ENCODE results near the gene CDH20.

CDH20 gene

DNA sequence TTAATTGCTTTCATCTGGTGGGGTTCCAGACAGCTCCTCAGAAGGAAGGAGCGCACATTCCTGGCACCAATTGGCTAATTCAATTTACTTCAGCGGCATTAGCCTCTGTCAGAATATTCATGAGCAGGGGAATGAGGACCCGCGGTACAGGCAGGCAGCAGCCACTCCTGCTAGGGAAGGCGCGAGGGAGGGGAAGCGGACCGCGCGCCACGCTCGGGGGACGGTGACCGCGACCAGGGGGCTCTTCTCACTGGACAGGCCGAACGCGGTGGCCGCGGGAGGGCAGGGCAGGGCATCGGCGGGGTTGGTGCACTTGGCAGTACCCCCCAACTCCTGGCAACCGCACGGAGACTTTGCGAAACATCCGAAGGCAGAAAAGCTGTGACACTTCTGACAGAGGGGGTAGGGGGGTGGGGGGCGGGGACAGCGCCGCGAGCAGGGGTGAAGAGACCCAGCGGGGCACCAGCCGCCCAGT, at the start of gene CDH20:
CDH20 (plus strand) TSS at position 160 of the 475 bp plus-strand sequence.
- FAIRE-seq, result no peak

GRCh38 chr18:61284039-61284438, 49.2 kb upstream of the CDH20 start:
- FAIRE-seq, result no peak

DNA sequence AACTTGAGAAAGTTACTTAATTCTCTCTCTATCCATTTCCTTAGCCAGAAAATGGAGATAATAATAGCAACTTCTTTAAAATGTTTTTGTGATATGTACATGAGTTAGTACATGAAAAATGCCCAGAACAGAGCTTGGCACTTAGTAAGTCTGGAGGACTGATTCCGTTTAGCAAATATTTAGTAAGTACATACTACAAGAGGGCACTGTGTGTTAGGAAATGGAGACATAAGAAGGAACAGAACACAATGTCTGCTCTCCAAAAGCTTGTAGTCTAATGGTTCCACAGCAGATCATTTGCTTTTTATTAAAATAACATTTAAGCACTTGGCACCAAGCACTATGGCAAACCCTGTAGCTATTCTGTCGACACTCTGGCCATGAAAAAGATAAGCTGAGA, 47.5 kb upstream of the CDH20 start:
- FAIRE-seq, result no peak

- FAIRE-seq, result no peak
Measured at GRCh38 chr18:61286867-61287266, 46.4 kb upstream of the CDH20 start.

GRCh38 chr18:61290616-61291015, 42.6 kb upstream of the CDH20 start:
- FAIRE-seq, result no peak

DNA sequence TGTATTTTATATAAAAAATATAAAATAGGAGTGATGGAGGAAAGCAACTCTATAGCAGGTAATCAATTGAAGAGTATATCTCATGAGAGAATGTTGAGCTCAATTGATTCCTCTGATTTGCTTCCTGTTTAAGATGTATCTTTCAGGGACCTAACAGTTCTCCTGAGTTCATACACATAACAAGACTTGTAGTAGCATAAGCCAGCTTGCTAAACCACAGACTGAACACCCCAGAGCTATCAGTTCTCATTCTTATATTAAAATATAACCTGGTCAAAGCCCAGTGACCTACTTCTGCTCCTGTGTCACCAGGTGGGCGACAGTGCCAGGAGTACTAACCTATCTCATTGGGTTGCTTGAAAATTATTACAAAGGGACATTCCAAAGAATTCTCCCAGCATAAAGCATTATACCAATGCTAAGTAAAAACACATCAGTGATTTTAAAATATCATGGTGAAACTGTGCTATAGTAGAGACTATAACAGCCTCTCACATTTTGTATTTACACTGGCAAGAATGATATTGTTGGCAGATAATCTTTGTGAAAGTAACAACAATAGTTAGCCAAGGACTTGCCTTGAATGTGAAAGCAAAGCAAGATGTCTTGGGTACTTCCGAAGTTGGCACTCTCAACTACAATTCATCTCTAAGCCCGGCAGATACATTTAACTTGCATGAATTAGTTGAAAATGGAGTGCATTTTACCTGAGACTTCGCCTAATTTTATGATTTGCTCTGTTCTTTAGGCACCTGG, 40.8 kb upstream of the CDH20 start:
- FAIRE-seq, result no peak

DNA sequence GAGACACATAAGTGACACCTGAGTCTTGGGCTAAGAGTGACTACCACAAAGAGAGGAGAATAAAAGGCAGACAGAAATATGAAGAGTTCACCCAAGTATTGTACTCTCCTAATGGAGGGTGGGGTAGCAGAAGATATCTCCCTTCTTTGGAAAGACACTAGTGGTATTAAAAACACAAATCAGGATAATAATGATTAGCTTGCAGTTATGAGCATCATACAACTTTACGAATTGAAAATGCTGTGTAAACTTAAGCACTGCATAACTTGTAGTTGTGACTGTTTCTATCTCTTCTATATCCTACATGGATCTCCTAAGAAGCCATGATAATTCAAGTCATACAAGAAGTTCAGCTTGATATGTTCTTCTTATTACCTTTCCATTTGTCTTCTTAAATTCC, 38.1 kb upstream of the CDH20 start:
- no peak for FAIRE-seq

DNA sequence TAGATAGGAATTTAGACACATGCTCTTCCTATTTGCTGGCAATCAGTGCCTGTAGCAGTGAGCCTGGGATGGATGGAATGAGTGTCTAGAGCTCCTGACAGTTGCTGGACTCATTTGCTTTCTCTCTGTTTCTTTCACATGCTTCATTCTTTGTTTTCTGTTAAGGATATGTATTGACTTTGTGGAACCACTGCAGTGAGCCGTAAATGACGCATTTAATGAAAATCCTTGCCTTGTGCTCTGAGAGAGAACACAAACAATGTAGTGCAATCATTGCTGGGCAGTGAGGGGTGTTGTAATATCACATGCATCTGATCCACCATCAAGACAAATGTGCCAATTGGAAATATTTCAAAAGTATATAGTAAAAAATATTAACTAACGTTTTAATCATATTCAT, 25.2 kb upstream of the CDH20 start:
- FAIRE-seq, result no peak

GRCh38 chr18:61308795-61309393, 24.3 kb upstream of the CDH20 start:
- FAIRE-seq, result no peak

GRCh38 chr18:61322265-61322873, 10.9 kb upstream of the CDH20 start:
- no peak for FAIRE-seq

- no peak for FAIRE-seq
Measured at GRCh38 chr18:61323951-61324350, 9.3 kb upstream of the CDH20 start.

DNA sequence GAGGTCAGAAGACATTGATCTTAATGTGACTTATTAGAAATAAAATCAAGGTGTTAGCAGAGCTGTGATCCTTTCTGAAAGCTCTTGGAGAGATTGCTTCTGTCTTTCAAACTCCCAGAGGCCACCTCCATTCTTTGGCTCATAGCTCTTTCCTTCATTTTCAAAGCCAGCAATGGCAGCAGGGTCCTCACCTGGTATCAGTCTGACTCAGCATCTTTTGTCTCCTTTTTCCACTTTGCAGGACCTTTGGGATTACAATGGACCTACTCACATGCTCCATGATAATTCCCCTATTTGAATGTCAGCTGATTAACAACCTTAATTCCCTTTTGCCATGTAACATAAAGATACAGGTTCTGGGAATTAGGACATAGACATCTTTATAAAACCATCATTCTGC, 6.8 kb upstream of the CDH20 start:
- no peak for FAIRE-seq

- FAIRE-seq, result no peak
Measured at GRCh38 chr18:61329398-61329797, 3.8 kb upstream of the CDH20 start.

- no peak for FAIRE-seq
Measured at GRCh38 chr18:61331051-61331450, 2.2 kb upstream of the CDH20 start.

GRCh38 chr18:61333746-61334490, 688 bp downstream of the CDH20 start:
- no peak for FAIRE-seq

GRCh38 chr18:61334491-61334850, 1.2 kb downstream of the CDH20 start:
- no peak for FAIRE-seq

GRCh38 chr18:61334951-61335683, 1.9 kb downstream of the CDH20 start:
- FAIRE-seq, result no peak

DNA sequence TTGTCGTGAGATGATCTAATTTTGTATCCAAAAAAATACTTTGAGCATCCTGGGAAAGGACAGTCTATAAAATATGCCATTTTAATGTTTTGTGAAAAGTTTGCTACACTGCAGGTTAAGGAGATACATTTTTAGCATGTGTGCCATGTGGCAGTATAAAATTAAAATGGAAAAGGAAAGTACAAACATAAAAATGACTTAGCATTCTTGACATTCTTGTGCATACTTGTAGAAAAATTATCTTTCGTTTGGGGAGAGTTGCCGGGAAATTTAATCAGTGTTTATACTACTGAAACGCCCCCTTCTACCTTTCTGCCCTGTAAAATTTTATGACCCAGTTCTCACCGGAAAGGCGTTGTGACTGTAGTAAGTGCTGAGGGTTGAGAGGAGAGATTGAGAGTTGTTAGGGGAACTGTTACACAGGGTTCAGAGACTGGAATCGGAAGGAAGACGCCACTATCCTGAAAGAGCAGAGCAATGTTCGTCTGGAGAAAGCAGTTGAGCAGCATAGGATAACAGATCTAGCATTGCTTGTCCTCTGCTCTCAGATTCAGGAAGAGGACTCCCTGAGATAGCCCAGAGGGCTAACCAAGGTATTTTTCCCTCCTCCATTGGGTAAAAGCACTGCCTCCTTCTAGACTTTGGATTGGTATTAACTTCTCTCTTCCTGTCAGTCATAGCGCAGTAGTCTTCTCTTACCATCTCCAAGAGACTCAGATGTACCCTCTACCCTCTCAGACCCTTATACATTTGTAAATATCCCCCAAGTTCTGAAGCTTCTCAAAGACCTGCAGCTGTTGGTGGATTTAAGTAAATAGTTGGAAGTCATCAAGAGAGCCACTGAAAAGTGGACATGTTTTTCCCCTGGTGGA, 2.7 kb downstream of the CDH20 start:
- FAIRE-seq, result no peak

GRCh38 chr18:61336766-61337165, 3.5 kb downstream of the CDH20 start:
- FAIRE-seq, result no peak

DNA sequence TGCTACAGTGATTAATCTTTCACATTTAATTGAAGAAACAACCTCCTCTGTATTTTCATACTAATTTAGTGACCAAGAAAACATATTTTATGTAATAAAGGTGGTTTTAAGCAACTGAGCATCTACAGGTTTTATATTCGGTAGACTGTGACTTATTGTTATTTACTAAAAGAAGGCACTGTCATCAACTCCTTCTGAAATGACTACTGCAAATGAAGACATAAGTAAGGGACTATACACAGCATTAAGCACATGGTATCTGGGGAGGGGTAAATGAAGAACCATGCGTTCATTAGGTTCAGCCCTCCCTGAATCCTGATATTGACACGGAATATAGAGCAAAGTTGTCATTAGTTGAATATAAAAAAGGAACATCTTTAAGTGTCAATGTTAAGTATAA, 4.3 kb downstream of the CDH20 start:
- FAIRE-seq, result no peak

DNA sequence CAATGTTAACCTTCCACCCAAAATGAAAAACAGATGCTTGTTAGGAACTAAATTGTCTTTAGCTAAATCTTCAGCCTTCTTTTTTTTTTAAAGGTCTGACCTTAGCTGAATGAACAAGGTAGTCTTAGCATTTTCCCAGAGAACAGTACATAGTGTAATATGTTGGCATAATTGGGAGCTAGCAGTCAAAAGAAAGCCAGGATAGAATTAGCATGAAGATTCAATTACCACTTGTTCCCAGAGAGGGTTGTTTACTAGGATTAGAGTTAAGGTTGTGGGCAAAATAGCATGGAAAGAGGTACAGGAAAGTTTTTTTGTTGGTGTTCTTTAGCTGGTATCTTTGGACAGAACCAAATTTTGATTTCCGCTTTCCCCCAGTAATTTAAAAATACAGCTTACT, 6.9 kb downstream of the CDH20 start:
- FAIRE-seq, result no peak

GRCh38 chr18:61348230-61348629, 15.0 kb downstream of the CDH20 start:
- no peak for FAIRE-seq

All from islet of Langerhans (tissue), 1 donor.